Activated naive CD4-positive, alpha-beta T cell treated with anti-CD3 and anti-CD28 coated beads, Interleukin-2, amount 50 U/mL, for 16 hours (primary cell): ENCODE measurements around the gene THBD.

Experiments used
- DNase-seq: peaks from one replicate; pipeline ENCODE4 v3.0.0-alpha.2; 2020

The THBD gene

GRCh38 chr20:23005776-23006175 is 43.7 kb downstream of the THBD start:
- no peak for DNase-seq

- DNase-seq = no peak
These were observed 45.5 kb downstream of the THBD start for GRCh38 chr20:23003881-23004460.

GRCh38 chr20:23003077-23003635 is 46.3 kb downstream of the THBD start:
- no peak for DNase-seq

GRCh38 chr20:23002276-23002675 is 47.2 kb downstream of the THBD start:
- no peak for DNase-seq

- no peak for DNase-seq
These were observed 49.1 kb downstream of the THBD start for GRCh38 chr20:23000232-23000947.

GRCh38 chr20:22999756-23000155 is 49.7 kb downstream of the THBD start:
- no peak for DNase-seq

- DNase-seq = no peak
These were observed 51.0 kb downstream of the THBD start for GRCh38 chr20:22998476-22998875.

- no peak for DNase-seq
These were observed 53.5 kb downstream of the THBD start for GRCh38 chr20:22995923-22996322.
